Natural killer cell (primary cell): ENCODE results near the gene PEPD. TPM values are rescaled to one million over a fixed set of nuclear protein-coding genes. Genes with fewer than 3 reads are reported as not detected.

Experiments used
- ATAC-seq, 3 donors: fragments of 150-1000 bp in 2 of 3; fragments of 200-7000 bp in 1 of 3; cut with Tn5 transposase; 1 replicate in 1 of 3; 2 replicates in 2 of 3; pipeline ENCODE4 v1.10.0; 2021; ENCODE audit warnings: mild to moderate bottlenecking in 2 of 3, moderate library complexity in 2 of 3
- DNase-seq, 2 donors: peaks; one replicate each; pipeline versions ENCODE4 v3.0.0 to v3.0.0-alpha.2; 2013 to 2021; ENCODE audit warnings: mixed read lengths in 1 of 2
- H3K27ac ChIP-seq: one replicate; pipeline ENCODE4 v1.5.1; 2013; ENCODE audit warnings: mild to moderate bottlenecking, low read length
- H3K27me3 ChIP-seq: one replicate; pipeline ENCODE4 v1.6.1; 2013; ENCODE audit warnings: low read length; ENCODE audit not compliant: control insufficient read depth, insufficient read depth
- H3K36me3 ChIP-seq: one replicate; pipeline ENCODE4 v1.6.1; 2013; ENCODE audit warnings: low read length; ENCODE audit not compliant: control insufficient read depth, insufficient read depth
- H3K4me1 ChIP-seq: one replicate; pipeline ENCODE4 v1.6.1; 2013; ENCODE audit warnings: low read length; ENCODE audit not compliant: control insufficient read depth, insufficient read depth
- H3K4me3 ChIP-seq: one replicate; pipeline ENCODE4 v1.5.1; 2013; ENCODE audit warnings: low read length
- H3K9me3 ChIP-seq: one replicate; pipeline ENCODE4 v1.6.1; 2013; ENCODE audit warnings: low read length; ENCODE audit not compliant: control insufficient read depth, insufficient read depth
- H3K27ac Mint-ChIP-seq, 2 donors: one replicate each; pipeline ENCODE4 v1.8.0; 2022; ENCODE audit warnings: mild to moderate bottlenecking in 2 of 2, mixed read lengths in 2 of 2, moderate library complexity in 1 of 2
- H3K27me3 Mint-ChIP-seq, 2 donors: one replicate each; pipeline ENCODE4 v1.8.0; 2022; ENCODE audit warnings: low read depth in 2 of 2, mixed read lengths in 2 of 2
- H3K36me3 Mint-ChIP-seq: one replicate; pipeline ENCODE4 v1.8.0; 2022; ENCODE audit warnings: mixed read lengths
- H3K4me1 Mint-ChIP-seq, 2 donors: one replicate each; pipeline ENCODE4 v1.8.0; 2022; ENCODE audit warnings: mixed read lengths in 2 of 2
- H3K4me3 Mint-ChIP-seq: one replicate; pipeline ENCODE4 v1.8.0; 2022; ENCODE audit warnings: mild to moderate bottlenecking, moderate library complexity, mixed read lengths
- H3K9me3 Mint-ChIP-seq, 2 donors: one replicate each; pipeline ENCODE4 v1.8.0; 2022; ENCODE audit warnings: mixed read lengths in 2 of 2
- WGBS: methylation state at CpG from one replicate; pipeline ENCODE4 v1.1.7; 2013; ENCODE audit warnings: missing lambda C conversion rate; ENCODE audit not compliant: insufficient coverage; 5-methylcytosine and 5-hydroxymethylcytosine counted together
- intact Hi-C: fragments of 100-400 bp; cut with micrococcal nuclease; formaldehyde crosslinking; loops from one replicate; pipeline ENCODE4 v1.14.2; 2022
- total RNA-seq, 4 donors: library from RNA; stranded (reverse); fragments of 120-200 nt in 1 of 4; gene quantifications; one replicate each; pipeline versions ENCODE4 v1.2.3 to v1.2.4, GENCODE V29; 2013 to 2022
- TF ChIP-seq, protein P1 (sequence below): fragments of 200-600 bp; IDR thresholded peaks from one replicate; pipeline ENCODE4 v1.8.0; 2022; ENCODE audit warnings: antibody characterized with exemption

The PEPD gene
- total RNA-seq, 3 donors from 2014 or later (not counting 1 experiment from before 2014, with no cell fraction given): 33.9 to 42.2 (median 40.9) TPM

DNA sequence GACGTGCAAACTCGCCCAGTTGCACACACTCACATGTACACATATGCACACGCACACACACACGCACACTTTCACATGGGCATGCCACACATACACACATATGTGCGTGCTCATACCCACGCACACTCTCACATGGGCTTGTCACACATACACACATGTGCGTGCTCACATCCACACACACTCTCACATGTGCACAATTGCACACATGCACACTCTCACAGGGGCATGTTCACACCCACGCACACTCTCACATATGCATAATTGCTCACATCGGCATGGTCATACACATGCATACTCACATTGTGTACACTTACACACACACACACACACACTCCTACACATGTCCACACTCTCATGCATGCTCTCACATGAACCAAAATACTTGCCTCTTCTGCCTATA is 32.8 kb upstream of the PEPD start:
- ATAC-seq: no peak
- H3K27me3 Mint-ChIP-seq: no peaks in the 10 kb centered on the region
- intact Hi-C loops: no loop called here

DNA sequence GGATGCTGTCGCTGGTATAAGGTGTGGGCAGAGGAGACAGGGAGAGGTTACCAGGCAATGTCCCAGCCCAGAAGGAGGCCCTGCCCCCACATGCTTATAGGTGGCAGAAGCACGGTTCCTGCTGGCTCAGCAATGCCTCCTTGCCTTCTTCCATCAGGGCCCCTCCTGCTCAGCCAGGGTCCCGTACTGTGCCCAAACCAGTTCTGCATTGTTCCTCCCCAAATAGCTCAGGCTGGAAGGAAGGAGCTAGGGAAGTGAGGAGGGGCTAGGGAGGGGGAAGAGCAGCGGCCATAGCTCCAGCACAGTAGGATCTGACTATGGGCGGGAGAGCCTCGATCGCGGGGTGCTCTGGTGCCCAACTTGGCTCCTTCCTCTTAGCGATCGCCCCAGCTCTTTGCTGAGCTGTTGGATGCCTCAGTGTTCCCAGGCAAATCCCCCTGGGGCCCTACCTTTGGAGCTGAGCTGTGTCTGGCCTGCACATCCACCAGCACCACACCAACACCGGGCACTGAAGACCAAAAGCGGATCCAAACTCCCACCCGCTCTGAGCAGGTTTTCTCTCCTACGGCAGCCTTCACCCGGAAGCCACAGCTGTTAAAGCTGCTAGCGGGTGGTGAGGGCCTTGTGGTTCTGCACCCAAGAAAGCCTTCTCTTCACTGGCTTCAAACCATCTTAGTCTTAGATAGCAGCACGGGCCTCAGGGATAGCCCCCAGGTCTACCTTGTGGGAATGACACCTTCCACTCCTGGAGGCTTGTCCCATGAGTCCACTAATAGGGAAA is 32.1 kb upstream of the PEPD start:
- H3K4me3 Mint-ChIP-seq: no peak overlapping the region
- DNase-seq (no peak), ATAC-seq (no peak)
- Histone ChIP-seq H3K4me1 (no peaks in the 10 kb centered on the region), H3K9me3 (no peaks in the 10 kb centered on the region), H3K4me3 (no peak overlapping the region), H3K36me3 (no peaks in the 10 kb centered on the region), H3K27me3 (no peaks in the 10 kb centered on the region), H3K27ac (no peak overlapping the region)
- intact Hi-C loops: no loop called here
- TF ChIP-seq, protein P1, sequence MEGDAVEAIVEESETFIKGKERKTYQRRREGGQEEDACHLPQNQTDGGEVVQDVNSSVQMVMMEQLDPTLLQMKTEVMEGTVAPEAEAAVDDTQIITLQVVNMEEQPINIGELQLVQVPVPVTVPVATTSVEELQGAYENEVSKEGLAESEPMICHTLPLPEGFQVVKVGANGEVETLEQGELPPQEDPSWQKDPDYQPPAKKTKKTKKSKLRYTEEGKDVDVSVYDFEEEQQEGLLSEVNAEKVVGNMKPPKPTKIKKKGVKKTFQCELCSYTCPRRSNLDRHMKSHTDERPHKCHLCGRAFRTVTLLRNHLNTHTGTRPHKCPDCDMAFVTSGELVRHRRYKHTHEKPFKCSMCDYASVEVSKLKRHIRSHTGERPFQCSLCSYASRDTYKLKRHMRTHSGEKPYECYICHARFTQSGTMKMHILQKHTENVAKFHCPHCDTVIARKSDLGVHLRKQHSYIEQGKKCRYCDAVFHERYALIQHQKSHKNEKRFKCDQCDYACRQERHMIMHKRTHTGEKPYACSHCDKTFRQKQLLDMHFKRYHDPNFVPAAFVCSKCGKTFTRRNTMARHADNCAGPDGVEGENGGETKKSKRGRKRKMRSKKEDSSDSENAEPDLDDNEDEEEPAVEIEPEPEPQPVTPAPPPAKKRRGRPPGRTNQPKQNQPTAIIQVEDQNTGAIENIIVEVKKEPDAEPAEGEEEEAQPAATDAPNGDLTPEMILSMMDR: no peak
- no peaks in the 10 kb centered on the region for H3K4me1 Mint-ChIP-seq
- H3K36me3 Mint-ChIP-seq: no peaks in the 10 kb centered on the region
- H3K27me3 Mint-ChIP-seq: no peaks in the 10 kb centered on the region
- WGBS: 84% methylated on average over 17 of the region's 17 CpGs
- no peak overlapping the region for H3K27ac Mint-ChIP-seq
- H3K9me3 Mint-ChIP-seq: no peaks in the 10 kb centered on the region

More for the DNA sequence above, 32.8 kb upstream of the PEPD start:
- Histone ChIP-seq H3K36me3 (no peaks in the 10 kb centered on the region), H3K9me3 (no peaks in the 10 kb centered on the region), H3K27ac (no peak overlapping the region), H3K4me1 (no peaks in the 10 kb centered on the region), H3K27me3 (no peaks in the 10 kb centered on the region), H3K4me3 (no peak overlapping the region)
- Mint-ChIP-seq H3K36me3 (no peaks in the 10 kb centered on the region), H3K9me3 (no peaks in the 10 kb centered on the region), H3K27ac (no peak overlapping the region), H3K4me3 (no peak overlapping the region), H3K4me1 (no peaks in the 10 kb centered on the region)
- TF ChIP-seq, protein P1: no peak
- 95% methylated on average over 9 of the region's 9 CpGs for WGBS
- no peak for DNase-seq

DNA sequence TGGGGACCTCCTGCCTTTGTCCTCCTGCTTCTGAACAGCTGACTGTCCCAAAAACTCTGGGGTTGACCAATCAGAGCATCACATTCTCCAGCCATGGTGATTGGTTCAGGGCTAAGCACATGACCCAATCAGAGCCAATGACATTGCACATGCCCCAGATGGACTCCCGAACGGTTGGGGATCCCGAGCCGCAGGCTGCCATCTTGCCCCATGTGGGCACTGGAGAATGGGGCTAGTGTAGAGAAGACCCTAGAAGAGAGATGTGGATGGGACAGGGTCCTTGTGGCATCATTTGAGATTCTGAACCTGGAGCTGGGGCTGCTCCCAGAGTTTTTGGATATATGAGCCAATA is 31.3 kb upstream of the PEPD start:
- H3K9me3 Mint-ChIP-seq: no peaks in the 10 kb centered on the region
- no peak for ATAC-seq
- Histone ChIP-seq H3K27me3 (no peaks in the 10 kb centered on the region), H3K36me3 (no peaks in the 10 kb centered on the region), H3K9me3 (no peaks in the 10 kb centered on the region), H3K4me1 (no peaks in the 10 kb centered on the region), H3K27ac (no peak overlapping the region), H3K4me3 (no peak overlapping the region)
- TF ChIP-seq, protein P1: no peak
- DNase-seq: no peak
- no peak overlapping the region for H3K4me3 Mint-ChIP-seq
- no peaks in the 10 kb centered on the region for H3K36me3 Mint-ChIP-seq
- no peaks in the 10 kb centered on the region for H3K27me3 Mint-ChIP-seq
- WGBS: 95% methylated on average over 4 of the region's 4 CpGs
- no peaks in the 10 kb centered on the region for H3K4me1 Mint-ChIP-seq
- H3K27ac Mint-ChIP-seq: no peak overlapping the region
- intact Hi-C loops: no loop called here
